Vagina (tissue), 2 donors: ENCODE data around the gene GFI1.

Experiments
- POLR2A ChIP-seq, 2 donors: fragments of 450-650 bp; IDR thresholded peaks; one replicate each; pipeline ENCODE4 v1.6.1; 2017; ENCODE audit warnings: antibody characterized with exemption in 2 of 2, mild to moderate bottlenecking in 2 of 2, moderate library complexity in 2 of 2
- TF ChIP-seq, protein P1 (sequence below), 3 experiments: fragments of 450-650 bp in 2 of 3; fragments of 200-600 bp in 1 of 3; sonication (generic) in 1 of 3; IDR thresholded peaks; one replicate each; pipeline ENCODE4 v1.5.1; 2017 to 2019; ENCODE audit warnings: antibody characterized with exemption in 3 of 3, mild to moderate bottlenecking in 2 of 3, moderate library complexity in 2 of 3

DNA sequence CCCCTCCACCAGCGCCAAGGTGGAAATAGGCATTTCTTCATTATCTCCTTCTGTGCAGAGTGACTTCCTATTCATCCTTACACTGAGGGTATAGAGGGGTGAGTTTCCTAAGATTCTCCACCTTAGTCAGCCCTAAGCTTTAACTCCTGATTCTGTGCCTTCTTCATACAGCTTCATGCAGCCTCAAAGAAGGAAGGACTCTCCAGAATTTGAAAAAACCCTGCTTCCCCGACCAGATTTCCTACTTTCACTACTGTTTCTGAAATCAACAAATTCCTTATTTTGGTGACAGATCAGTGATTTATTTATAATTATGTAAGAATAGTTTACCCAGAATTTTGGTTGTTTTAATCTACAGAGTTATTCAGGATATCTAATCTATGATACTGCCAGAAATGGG is 28.6 kb downstream of the GFI1 start:
- TF ChIP-seq, protein P1, sequence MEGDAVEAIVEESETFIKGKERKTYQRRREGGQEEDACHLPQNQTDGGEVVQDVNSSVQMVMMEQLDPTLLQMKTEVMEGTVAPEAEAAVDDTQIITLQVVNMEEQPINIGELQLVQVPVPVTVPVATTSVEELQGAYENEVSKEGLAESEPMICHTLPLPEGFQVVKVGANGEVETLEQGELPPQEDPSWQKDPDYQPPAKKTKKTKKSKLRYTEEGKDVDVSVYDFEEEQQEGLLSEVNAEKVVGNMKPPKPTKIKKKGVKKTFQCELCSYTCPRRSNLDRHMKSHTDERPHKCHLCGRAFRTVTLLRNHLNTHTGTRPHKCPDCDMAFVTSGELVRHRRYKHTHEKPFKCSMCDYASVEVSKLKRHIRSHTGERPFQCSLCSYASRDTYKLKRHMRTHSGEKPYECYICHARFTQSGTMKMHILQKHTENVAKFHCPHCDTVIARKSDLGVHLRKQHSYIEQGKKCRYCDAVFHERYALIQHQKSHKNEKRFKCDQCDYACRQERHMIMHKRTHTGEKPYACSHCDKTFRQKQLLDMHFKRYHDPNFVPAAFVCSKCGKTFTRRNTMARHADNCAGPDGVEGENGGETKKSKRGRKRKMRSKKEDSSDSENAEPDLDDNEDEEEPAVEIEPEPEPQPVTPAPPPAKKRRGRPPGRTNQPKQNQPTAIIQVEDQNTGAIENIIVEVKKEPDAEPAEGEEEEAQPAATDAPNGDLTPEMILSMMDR (IDR thresholded peaks at IDR 0.05), result no peak
- TF ChIP-seq POLR2A (IDR thresholded peaks at IDR 0.05), result no peak
